T-helper 1 cell (primary cell): ENCODE results near the gene SMYD2.
"Not testable (repeated sequence)": the region's sequence is repeated elsewhere in the genome, so short reads cannot be mapped to it uniquely, and the experiment has no call there.

Experiments
- DNase-seq, 5 donors: peaks; one replicate each; pipeline ENCODE4 v3.0.0-alpha.2; 2012 to 2020

The SMYD2 gene

GRCh38 chr1:214271995-214272731, 8.8 kb upstream of the SMYD2 start:
- DNase-seq, result no peak

DNA sequence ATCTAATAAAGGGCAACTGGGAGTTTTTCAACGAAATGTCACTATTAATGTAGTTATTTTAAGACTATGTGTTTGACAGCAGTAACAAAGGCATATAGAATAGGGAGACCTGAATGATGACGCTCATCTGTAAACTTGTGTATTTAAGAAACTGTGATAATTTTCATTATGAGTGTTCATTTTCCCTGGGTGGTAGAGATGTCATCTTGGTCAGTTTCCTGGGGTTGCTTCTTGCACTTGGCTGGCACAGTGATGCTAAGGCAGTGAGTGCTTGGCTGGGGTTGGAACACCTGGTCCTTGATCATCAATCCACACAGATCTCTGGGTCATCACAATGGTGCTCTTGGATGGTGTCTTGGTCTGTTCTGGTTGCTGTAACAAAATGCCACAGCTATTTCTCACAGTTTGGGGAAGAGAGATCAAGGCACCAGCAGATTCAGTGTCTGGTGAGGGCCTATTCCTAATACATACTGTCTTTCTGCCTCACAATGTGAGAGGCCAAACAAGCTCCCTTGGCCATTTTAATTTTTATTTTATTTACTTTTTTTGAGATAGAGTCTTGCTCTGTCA, 7.9 kb upstream of the SMYD2 start:
- DNase-seq, result no peak

DNA sequence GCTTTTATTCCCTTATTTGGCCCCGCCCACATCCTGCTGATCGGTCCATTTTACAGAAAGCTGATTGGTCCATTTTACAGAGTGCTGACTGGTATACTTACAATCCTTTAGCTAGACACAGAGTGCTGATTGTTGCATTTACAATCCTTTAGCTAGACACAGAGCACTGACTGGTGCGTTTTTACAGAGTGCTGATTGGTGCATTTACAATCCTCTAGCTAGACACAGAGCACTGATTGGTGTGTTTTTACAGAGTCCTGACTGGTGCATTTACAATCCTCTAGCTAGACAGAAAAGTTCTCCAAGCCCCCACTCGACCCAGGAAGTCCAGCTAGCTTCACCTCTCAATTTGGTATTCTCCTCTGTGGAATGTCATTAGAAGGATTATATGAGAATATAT, 5.3 kb upstream of the SMYD2 start:
- not testable (repeated sequence) for DNase-seq

GRCh38 chr1:214276786-214277185, 4.2 kb upstream of the SMYD2 start:
- no peak for DNase-seq

- no peak for DNase-seq
These were observed 3.0 kb upstream of the SMYD2 start for GRCh38 chr1:214277704-214278635.

GRCh38 chr1:214280386-214281020, 456 bp upstream of the SMYD2 start:
- DNase-seq, result no peak

DNA sequence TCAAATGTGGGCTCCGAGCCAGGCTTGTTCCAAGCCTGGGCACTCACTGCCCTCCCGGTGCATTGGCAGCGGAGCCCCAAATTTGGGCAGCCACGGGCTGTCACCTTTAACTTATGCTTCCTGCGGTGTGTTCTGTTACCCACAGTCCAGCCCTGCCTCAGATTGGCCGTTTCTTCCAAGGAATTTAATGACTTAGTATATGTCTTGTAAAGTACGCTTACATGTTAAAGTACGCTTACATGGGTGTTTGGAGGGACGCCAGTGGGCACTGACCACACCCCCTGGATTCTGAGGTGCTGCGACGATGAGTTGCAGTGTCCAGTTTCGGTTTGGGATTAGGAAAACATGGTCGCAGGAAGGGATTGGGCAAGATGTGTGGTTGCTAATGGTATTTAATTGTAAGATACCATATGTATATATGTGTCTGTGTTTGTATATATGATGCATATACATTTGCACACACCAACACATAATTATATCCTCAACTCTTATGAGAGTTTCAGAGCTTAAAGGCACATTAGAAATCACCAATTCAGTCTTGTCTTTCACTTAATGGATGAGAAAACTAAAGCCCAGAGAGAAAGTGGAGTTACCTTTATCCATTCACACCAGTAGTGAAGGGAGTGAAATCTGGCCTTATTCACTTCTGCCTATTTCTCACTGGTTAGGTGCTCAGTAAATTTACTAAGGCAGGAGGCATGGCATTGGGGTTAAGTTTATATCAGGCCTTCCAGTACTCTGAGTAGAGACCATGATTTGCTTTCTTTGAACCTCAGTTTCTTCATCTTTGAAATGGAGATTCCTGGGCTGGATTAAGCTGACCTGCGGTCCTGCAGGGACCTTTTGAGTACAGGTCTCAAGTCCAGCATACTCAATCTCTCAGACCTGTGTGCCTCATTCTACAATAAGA, 1.0 kb downstream of the SMYD2 start:
- no peak for DNase-seq

DNA sequence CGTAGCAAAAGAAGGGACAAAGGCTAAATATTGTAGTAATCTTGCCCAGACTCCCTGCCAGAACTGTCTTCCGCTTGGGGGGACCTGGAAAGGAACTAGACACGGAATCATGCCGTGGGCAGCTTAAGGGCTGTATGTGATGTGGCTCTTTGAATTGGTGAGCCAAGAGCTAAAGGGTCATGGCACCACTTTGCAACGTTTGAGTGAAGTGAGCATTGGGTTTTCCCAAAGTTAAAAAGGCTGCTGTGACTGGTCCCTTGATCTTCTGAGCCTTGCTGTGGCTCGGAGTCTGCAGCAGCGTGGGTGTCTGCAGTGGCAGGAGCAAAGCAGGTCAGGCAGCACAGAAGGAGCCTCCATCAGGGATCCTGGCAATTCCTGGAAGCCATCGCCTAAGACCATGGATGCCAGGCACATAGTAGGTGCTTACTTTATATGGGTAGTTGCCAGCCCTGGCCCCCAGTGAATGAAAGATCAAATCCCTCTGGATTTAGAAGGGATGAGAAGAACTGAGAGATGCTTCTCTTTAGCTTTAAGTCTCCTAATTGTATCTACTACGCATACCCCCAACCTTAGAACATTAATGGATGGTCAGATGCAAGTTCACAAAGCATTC, 1.8 kb downstream of the SMYD2 start:
- no peak for DNase-seq

DNA sequence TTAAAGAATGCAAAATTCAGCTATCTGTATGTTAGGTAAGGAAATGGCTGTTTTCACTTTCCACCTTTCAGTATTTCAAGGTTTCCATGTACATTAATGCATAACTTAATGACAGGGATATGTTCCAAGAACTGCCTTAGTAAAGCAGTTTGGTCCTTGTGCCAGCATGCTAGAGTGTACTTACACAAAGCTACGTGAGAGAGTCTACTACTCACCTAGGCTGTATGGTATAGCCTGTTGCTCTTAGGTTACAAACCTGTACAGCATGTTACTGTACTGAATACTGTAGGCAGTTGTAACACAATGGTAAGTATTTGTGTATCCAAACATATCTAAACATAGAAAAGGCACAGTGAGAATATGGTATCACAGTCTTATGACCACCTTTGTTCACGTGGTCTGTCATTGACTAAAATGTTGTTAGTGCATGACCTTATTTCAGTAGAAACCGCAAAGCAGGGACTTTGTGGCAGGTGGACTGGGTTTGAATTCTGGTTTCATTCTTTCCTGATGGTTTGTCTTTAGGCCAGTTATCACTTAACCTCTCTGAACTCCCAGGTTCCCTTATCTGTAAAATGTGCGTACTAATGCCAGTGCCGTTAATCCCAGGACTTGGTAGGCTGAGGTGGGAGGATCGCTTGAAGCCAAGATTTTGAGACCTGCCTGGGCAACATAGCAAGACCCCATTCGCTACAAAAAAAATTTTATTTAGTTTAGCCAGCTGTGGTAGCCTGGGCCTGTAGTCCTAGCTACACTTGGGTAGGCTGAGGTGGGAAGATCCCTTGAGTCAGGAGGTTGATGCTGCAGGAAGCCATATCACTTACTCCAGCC, 4.9 kb downstream of the SMYD2 start:
- no peak for DNase-seq

GRCh38 chr1:214287884-214288283, 6.9 kb downstream of the SMYD2 start:
- DNase-seq, result no peak

- DNase-seq, result no peak
These were observed 8.8 kb downstream of the SMYD2 start for GRCh38 chr1:214289574-214290272.

DNA sequence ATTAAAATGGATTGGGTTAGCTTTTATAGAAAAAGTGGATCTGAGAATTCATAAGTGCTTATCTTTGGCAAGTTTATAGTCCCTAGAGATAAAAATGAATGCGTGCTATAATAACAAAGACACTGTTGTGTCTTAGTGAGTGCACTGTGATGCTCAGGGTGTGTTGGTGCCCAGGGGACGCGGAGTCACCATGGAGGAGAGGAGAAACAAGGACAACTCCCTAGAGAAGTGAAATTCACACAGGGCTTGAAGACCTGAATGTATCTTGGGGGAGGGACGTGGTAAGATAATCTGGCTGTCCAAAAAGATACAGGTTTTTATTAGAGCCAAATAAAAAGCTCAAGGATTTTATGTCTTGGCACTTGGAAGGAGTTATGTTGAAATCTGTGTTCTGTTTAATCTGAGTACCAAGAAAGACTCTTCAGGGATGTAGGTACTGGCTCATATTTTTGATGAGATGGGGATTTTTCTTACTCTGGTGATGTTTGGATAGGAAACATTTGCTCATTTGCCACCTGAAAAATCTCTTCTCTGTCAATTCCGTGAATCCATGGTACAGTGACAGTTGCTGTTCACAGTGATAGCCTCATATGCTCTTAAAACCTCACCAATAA, 9.6 kb downstream of the SMYD2 start:
- DNase-seq, result no peak

GRCh38 chr1:214292322-214292721, 11.4 kb downstream of the SMYD2 start:
- no peak for DNase-seq

DNA sequence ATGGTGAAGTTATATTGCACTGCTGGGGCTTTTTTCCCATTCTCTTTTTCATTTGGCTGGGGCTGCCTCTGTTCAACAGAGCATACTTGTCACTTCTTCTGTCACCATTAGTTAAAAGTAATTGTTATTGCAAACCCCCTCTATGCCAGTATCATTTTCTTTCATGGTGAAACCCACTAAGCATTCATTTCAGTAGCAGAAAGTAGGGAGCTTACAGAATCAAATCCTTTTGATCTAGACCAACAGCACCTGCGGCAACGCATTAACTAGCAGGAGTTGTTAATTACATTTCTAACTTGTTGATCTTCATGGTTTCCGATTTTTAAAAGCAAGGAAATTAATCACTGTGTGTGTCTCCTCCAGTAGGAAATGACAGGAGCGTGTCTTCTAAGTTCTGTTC, 15.0 kb downstream of the SMYD2 start:
- no peak for DNase-seq

DNA sequence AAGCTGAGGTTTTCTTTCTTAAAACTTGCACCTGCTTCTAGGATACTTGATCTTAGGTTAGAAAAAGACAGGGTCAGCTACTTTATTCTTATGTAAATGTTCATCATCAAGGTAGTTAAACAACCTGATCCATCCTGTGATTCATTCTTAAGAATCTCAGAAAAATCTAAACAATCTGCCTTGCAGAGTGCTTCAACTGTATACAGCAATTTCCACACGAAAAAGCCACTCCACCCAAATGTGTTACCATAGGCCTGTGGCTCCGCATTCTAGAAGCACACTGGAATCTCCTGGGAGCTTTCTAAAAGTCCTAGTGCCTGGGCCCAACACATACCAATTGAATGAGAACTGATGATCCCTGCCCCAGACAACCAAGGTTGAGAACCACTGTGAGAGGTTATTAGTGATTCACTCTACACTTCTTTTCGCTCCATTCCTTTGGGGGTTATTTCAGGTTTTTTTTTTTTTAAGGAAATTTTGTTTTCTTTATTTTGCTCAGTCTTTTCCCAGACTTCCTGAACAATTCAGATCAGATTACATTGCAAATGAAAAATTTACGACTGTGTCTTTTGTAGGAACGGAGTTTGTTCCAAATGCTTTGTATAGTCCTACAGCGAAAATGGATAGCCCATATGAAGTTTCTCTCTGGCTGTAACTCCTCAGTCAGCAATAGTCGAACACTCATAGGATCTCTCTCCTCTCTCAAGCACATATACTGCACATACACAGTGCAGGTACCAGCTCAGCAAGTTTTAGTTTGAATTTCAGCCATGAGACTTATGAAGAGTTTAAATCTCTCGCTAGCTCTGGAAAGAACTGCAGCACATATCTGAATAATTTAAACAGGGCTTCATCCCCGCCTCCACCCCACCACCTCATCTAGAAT, 16.1 kb downstream of the SMYD2 start:
- no peak for DNase-seq

DNA sequence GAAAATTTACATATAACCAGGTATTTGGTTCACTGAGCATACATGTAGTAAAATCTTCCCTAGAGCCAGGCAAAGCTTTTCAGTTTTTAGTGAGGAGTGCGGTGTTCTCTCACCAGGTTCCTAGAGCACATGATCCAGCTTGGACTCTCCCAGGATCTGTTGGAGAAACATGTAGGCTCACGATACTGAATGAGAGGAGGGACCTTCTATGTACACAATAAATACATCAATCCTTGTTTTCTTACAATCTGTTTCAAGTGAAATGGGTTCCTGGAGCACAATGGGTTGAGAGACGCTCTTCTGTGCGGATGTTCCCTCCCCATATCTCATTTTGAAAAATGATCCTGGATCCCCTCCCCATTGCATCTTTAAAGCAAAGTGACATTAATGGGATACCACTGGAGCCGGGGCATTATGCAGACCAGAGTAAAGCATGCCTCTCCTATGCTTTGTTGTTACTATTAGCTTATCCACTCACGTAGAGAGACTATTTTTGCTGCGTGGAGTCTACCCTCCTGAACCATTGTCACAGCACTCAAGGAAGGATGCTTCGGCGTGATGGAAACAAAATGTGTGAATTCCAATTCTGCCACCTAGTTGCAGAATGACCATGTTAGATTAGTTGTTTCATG, 19.3 kb downstream of the SMYD2 start:
- DNase-seq, result no peak

- DNase-seq, result no peak
These were observed 20.6 kb downstream of the SMYD2 start for GRCh38 chr1:214301526-214301925.
